ACC112 (cell line): ENCODE measurements around the gene GOLGA6A.

Source experiments
- H2AFZ ChIP-seq: fragments of 200-600 bp; sonication (generic); one replicate; pipeline ENCODE4 v1.6.0; 2017; ENCODE audit warnings: antibody characterized with exemption, low read length; ENCODE audit not compliant: unreplicated experiment
- H3K27ac ChIP-seq: fragments of 200-600 bp; sonication (generic); 2 replicates; pipeline ENCODE4 v1.5.1; 2014; ENCODE audit warnings: low read depth, mild to moderate bottlenecking, antibody characterized with exemption, low read length, moderate library complexity
- H3K27me3 ChIP-seq: fragments of 200-600 bp; sonication (generic); 2 replicates; pipeline ENCODE4 v1.6.1; 2014; ENCODE audit warnings: mild to moderate bottlenecking, antibody characterized with exemption, low read length, moderate library complexity, mixed read lengths; ENCODE audit not compliant: insufficient read depth
- H3K36me3 ChIP-seq: fragments of 200-600 bp; sonication (generic); 2 replicates; pipeline ENCODE4 v1.6.1; 2016; ENCODE audit warnings: mild to moderate bottlenecking, antibody characterized with exemption, low read length, moderate library complexity, mixed read lengths; ENCODE audit not compliant: insufficient read depth
- H3K4me1 ChIP-seq: fragments of 200-600 bp; sonication (generic); one replicate; pipeline ENCODE4 v1.6.1; 2016; ENCODE audit warnings: low read length, mixed read lengths; ENCODE audit not compliant: insufficient read depth, unreplicated experiment, control insufficient read depth
- H3K4me3 ChIP-seq: fragments of 200-600 bp; sonication (generic); 2 replicates; pipeline ENCODE4 v1.5.1; 2014; ENCODE audit warnings: mild to moderate bottlenecking, low read depth, low read length
- H3K79me2 ChIP-seq: fragments of 200-600 bp; sonication (generic); one replicate; pipeline ENCODE4 v1.6.0; 2016; ENCODE audit warnings: low read length; ENCODE audit not compliant: control insufficient read depth, unreplicated experiment, insufficient read depth

GOLGA6A gene

DNA sequence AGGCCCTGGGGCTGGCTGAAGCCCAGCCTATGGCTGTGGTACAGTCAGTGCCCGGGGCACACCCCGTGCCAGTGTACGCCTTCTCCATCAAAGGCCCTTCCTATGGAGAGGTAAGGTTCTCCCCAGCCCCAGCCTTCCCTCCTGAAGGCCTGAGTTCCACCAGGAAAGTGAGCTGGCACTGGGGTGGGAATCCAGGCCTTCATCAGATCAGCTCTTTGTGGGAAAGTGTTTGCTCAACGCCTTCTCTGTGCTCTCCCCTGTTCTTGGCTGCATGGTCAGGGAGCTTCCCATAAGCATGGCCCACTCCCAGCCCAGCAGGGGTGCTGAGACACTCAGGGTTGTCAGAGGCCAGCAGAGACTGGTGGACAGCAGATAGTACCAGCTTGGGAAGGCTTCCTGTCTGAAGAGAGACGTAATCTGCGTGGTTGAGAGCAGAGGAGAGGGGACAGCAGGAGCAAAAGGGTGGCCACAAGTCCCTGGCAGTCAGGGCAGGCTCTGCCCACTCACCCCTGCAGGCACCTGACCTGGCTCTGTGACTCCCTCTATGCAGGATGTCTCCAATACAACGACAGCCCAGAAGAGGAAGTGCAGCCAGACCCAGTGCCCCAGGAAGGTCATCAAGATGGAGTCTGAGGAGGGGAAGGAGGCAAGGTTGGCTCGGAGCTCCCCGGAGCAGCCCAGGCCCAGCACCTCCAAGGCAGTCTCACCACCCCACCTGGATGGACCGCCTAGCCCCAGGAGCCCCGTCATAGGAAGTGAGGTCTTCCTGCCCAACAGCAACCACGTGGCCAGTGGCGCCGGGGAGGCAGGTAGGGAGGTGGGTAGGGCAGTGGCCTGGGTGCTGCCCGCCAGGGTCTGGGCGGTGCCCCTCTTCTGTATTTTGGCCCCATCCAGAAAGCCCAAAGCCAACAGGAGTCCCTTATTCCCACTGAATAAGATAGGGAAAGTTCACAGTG lies 49.5 kb downstream of the GOLGA6A start:
- Histone ChIP-seq H3K79me2 (peaks cover 7% of the 10 kb centered on the region), H3K27ac (no peak overlapping the region), H2AFZ (no peak overlapping the region), H3K36me3 (peaks cover 32% of the 10 kb centered on the region), H3K4me3 (no peak overlapping the region), H3K4me1 (peaks cover 9% of the 10 kb centered on the region), H3K27me3 (no peaks in the 10 kb centered on the region)

DNA sequence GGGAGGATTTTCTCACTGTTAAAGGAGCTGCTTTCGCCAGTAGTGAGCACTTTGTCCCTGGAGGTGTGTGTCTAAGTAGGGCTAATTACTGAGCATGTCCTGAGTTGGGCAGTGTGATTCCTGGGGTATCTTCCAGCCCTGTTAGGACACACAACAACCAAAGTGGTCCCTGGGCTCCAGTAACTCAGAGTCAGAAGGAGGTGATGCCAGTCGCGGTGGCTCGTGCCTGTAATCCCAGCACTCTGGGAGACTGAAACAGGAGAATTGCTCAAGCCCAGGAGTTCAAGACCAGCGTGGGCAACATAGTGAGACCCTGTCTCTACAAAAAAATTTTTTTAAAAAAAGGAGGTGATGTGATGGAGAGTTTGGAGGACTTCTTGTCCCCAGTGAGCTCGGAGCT lies 50.3 kb downstream of the GOLGA6A start:
- no peak overlapping the region for H3K4me3 ChIP-seq
- no peak overlapping the region for H3K27ac ChIP-seq
- no peaks in the 10 kb centered on the region for H3K27me3 ChIP-seq
- H3K79me2 ChIP-seq, result peaks cover 16% of the 10 kb centered on the region
- no peak overlapping the region for H2AFZ ChIP-seq
- peaks cover under 1% of the 10 kb centered on the region for H3K4me1 ChIP-seq
- peaks cover 39% of the 10 kb centered on the region for H3K36me3 ChIP-seq

DNA sequence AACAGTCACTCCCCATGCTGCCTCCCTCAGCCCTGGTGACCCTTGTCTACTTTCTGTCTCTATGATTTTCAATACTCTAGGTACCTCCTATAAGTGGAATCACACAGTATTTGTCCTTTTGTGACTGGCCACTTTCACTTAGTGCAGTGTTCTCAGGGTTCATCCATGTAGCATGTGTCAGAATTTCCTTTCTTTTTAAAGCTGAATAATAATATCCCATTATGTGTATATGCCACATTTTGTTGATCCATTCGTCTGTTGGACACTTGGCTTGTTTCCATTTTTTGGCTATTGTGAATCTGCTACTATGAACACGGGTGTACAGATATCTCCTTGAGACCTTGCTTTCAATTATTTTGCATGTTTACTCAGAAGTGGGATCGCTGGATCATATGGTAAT lies 53.7 kb downstream of the GOLGA6A start:
- peaks cover 37% of the 10 kb centered on the region for H3K36me3 ChIP-seq
- H3K27ac ChIP-seq, result no peak overlapping the region
- peaks cover 22% of the 10 kb centered on the region for H3K4me1 ChIP-seq
- H3K79me2 ChIP-seq, result peaks cover 34% of the 10 kb centered on the region
- H3K27me3 ChIP-seq, result no peaks in the 10 kb centered on the region
- no peak overlapping the region for H2AFZ ChIP-seq
- no peak overlapping the region for H3K4me3 ChIP-seq

DNA sequence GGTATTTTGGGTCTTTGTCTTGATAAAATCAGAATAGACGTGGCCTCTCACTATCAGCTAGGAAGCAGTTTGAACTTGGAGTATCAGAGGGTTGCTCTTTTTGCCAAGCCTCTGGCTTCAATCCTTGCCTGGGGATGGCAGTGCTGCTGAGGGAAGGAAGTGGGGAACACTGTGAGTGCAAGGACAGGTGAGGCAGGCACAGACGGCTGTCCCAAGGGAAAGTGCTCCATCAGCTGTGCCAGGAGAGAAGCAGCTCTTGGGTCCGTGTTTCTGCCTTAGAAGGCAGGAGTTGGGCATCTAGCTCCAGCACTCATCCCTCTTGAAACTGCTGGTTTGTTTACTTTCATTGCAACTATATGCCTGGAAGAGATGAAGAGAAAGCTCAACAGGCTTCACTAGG lies 54.7 kb downstream of the GOLGA6A start:
- Histone ChIP-seq H2AFZ (no peak overlapping the region), H3K27ac (no peak overlapping the region), H3K79me2 (peaks cover 44% of the 10 kb centered on the region), H3K4me1 (peaks cover 28% of the 10 kb centered on the region), H3K36me3 (peaks cover 42% of the 10 kb centered on the region), H3K4me3 (no peak overlapping the region), H3K27me3 (no peaks in the 10 kb centered on the region)

DNA sequence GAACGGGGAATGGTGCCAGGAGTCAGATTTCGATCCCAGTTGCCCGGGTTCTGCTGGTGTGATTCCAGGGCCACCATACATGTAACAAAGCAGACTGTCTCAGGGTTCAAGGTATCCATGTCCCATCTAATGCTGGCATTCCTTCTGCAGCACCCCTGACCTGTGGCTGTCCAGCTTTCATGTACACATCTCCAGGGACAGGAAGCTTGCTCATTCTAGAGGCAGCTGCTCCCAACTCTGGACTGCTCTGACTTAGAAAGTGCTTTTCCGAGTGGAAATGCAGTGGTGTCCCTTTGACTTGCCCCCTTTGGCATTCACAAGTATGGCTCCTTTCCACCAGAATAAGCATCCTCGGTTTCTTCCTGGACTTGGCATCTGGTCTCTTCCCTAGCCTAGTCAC lies 56.9 kb downstream of the GOLGA6A start:
- H3K36me3 ChIP-seq, result peaks cover 44% of the 10 kb centered on the region
- H3K27ac ChIP-seq, result no peak overlapping the region
- H2AFZ ChIP-seq, result no peak overlapping the region
- no peaks in the 10 kb centered on the region for H3K27me3 ChIP-seq
- peaks cover 51% of the 10 kb centered on the region for H3K79me2 ChIP-seq
- no peak overlapping the region for H3K4me3 ChIP-seq
- peaks cover 28% of the 10 kb centered on the region for H3K4me1 ChIP-seq

DNA sequence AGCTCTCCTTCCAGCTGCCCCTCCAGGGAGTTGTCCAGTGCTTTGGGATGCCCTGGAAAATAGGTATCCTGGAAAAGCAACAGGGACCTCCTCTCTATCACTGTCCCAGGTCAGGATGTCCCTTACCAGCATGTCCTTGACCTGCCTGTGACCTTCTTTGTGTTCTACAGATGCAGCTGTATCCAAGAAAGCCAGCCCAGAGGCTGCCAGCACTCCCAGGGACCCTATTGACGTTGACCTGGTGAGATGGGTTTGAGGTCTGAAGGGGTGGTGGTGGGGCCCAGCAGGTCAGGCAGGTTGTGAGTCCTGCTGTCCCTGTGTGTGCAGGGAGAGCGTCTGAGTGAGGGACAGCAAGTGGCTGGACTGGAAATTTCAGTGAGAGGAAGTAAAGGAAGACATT lies 57.7 kb downstream of the GOLGA6A start:
- H3K4me1 ChIP-seq, result peaks cover 28% of the 10 kb centered on the region
- no peak overlapping the region for H3K27ac ChIP-seq
- H3K79me2 ChIP-seq, result peaks cover 59% of the 10 kb centered on the region
- no peak overlapping the region for H3K4me3 ChIP-seq
- peaks cover 47% of the 10 kb centered on the region for H3K36me3 ChIP-seq
- no peaks in the 10 kb centered on the region for H3K27me3 ChIP-seq
- H2AFZ ChIP-seq, result no peak overlapping the region

DNA sequence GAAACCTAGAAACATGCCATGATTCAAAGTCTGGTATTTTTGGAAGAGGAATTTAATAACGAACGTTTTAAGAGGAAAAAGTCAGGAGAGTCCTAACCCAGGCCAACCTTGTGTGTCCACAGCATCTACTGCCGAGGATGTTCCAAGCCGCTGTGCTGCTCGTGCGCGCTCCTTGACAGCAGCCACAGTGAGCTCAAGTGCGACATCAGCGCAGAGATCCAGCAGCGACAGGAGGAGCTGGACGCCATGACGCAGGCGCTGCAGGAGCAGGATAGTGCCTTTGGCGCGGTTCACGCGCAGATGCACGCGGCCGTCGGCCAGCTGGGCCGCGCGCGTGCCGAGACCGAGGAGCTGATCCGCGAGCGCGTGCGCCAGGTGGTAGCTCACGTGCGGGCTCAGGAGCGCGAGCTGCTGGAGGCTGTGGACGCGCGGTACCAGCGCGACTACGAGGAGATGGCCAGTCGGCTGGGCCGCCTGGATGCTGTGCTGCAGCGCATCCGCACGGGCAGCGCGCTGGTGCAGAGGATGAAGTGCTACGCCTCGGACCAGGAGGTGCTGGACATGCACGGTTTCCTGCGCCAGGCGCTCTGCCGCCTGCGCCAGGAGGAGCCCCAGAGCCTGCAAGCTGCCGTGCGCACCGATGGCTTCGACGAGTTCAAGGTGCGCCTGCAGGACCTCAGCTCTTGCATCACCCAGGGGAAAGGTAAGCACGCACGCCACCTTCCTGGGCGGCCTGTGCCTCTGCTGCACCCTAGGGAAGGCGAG lies 59.5 kb downstream of the GOLGA6A start:
- Histone ChIP-seq H3K4me1 (peaks cover 28% of the 10 kb centered on the region), H3K36me3 (peaks cover 45% of the 10 kb centered on the region), H3K27me3 (no peaks in the 10 kb centered on the region), H3K79me2 (peaks cover 72% of the 10 kb centered on the region), H3K4me3 (no peak overlapping the region), H2AFZ (no peak overlapping the region), H3K27ac (no peak overlapping the region)
